MM.1S (cell line): ENCODE data around the gene DPP8.

Source experiments
- DNase-seq: peaks from one replicate; pipeline ENCODE4 v3.0.0-alpha.2; 2015
- H2AFZ ChIP-seq: fragments of 300-600 bp; sonication (generic); 2 replicates; pipeline ENCODE4 v1.6.0; 2016; ENCODE audit warnings: antibody characterized with exemption, low read length
- H3F3A ChIP-seq: fragments of 300-600 bp; sonication (generic); 2 replicates; pipeline ENCODE4 v1.6.1; 2016; ENCODE audit warnings: mild to moderate bottlenecking, antibody characterized with exemption, low read length, moderate library complexity, mixed read lengths; ENCODE audit not compliant: insufficient read depth
- H3K27ac ChIP-seq: fragments of 300-600 bp; sonication (generic); 2 replicates; pipeline ENCODE4 v1.5.1; 2016; ENCODE audit warnings: mild to moderate bottlenecking, low read length
- H3K27me3 ChIP-seq: fragments of 300-600 bp; sonication (generic); replicated peaks from 2 replicates; pipeline ENCODE4 v1.6.0; 2016; ENCODE audit warnings: low read length; ENCODE audit not compliant: insufficient read depth
- H3K36me3 ChIP-seq: fragments of 300-600 bp; sonication (generic); replicated peaks from 2 replicates; pipeline ENCODE4 v1.6.1; 2016; ENCODE audit warnings: mild to moderate bottlenecking, low read length, mixed read lengths; ENCODE audit not compliant: insufficient read depth
- H3K4me1 ChIP-seq: fragments of 300-600 bp; sonication (generic); 2 replicates; pipeline ENCODE4 v1.6.1; 2016; ENCODE audit warnings: low read length, mixed read lengths
- H3K4me2 ChIP-seq: fragments of 300-600 bp; sonication (generic); 2 replicates; pipeline ENCODE4 v1.6.0; 2016; ENCODE audit warnings: low read depth, low read length
- H3K4me3 ChIP-seq: fragments of 300-600 bp; sonication (generic); 2 replicates; pipeline ENCODE4 v1.5.1; 2016; ENCODE audit warnings: low read length, mixed read lengths
- H3K79me2 ChIP-seq: fragments of 300-600 bp; sonication (generic); 2 replicates; pipeline ENCODE4 v1.6.1; 2016; ENCODE audit warnings: mixed run types, low read length, mixed read lengths
- H3K9ac ChIP-seq: fragments of 300-600 bp; sonication (generic); 2 replicates; pipeline ENCODE4 v1.6.1; 2016; ENCODE audit warnings: low read length, mixed read lengths
- H3K9me2 ChIP-seq: fragments of 300-600 bp; sonication (generic); replicated peaks from 2 replicates; pipeline ENCODE4 v1.6.1; 2016; ENCODE audit warnings: mild to moderate bottlenecking, low read length, mixed read lengths; ENCODE audit not compliant: insufficient read depth
- H3K9me3 ChIP-seq: fragments of 300-600 bp; sonication (generic); replicated peaks from 2 replicates; pipeline ENCODE4 v1.6.1; 2016; ENCODE audit warnings: mild to moderate bottlenecking, low read length, mixed read lengths; ENCODE audit not compliant: insufficient read depth
- H4K20me1 ChIP-seq: fragments of 300-600 bp; sonication (generic); 2 replicates; pipeline ENCODE4 v1.6.1; 2016; ENCODE audit warnings: mild to moderate bottlenecking, low read length, moderate library complexity, mixed read lengths; ENCODE audit not compliant: insufficient read depth
- EZH2 ChIP-seq: fragments of 300-600 bp; sonication (generic); optimal IDR thresholded peaks from 2 replicates; pipeline ENCODE3; 2017; ENCODE audit warnings: low read depth, mild to moderate bottlenecking, antibody characterized with exemption, low read length, mixed read lengths
- EZH2phosphoT487 ChIP-seq: fragments of 300-600 bp; sonication (generic); IDR thresholded peaks from 2 replicates; pipeline ENCODE4 v1.6.1; 2018; ENCODE audit warnings: antibody characterized with exemption, low read length
- TF ChIP-seq, protein P1 (sequence below): fragments of 300-600 bp; sonication (generic); IDR thresholded peaks from 2 replicates; pipeline ENCODE4 v1.5.1; 2016; ENCODE audit warnings: antibody characterized with exemption, low read length, mixed read lengths

Gene DPP8

DNA sequence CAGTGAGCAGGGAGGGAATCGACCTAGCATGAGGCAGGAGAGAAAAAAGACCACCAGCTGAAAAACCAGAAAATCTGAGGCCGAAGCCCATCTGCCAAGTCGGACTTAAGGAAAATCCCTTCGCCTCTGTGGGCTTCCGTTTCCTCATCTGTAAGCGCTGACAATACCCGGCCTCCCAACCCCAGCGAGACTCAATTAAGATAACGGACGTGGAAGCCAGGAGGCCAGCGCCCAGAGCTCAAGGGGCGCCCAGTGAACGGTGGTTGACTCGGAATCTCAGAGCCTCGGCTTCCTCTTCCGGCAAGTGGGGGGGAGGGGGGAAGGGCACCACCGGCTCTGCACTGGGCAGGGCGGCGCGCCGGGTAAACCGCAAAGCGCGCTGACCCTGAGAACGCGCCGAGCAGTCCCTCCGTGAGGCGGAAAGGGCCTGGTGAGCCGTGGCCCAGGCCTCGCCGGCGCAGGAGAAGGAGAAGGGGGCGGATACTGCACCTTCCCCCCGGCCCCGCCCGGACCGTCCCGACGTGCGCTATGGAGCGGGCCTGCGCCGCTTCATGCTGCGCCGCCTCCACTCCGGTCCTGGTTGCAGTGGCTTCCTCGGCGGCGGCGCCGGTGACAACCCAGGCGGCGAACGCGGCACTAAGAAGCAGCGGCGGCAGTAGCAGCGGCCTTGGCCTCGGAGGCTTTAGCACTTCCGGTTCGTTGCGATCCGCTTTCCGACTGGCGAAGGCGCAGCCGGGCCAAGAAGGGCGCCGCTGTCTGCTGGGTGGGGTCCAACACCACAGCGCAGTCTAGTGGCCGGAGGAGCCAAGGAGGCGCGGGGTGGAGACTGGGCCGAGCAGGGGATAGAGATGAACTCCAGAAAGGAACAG, at the start of gene DPP8:
Gene DPP8, minus strand, starts transcription at position 693 of the 869 bp plus-strand sequence. CDS start 5,136 bp downstream, outside the sequence.
- H3K79me2 ChIP-seq, result peaks cover 39% of the 10 kb centered on the region
- no peaks in the 10 kb centered on the region for H4K20me1 ChIP-seq
- H3K4me3 ChIP-seq, result peak within 1 kb of the TSS; percentile 93
- H3K9me3 ChIP-seq, result no peaks in the 10 kb centered on the region
- peak; percentile 97 for DNase-seq
- no peaks in the 10 kb centered on the region for H3K27me3 ChIP-seq
- peak within 1 kb of the TSS; percentile 97 for H2AFZ ChIP-seq
- no peak for TF ChIP-seq EZH2
- TF ChIP-seq, protein P1, sequence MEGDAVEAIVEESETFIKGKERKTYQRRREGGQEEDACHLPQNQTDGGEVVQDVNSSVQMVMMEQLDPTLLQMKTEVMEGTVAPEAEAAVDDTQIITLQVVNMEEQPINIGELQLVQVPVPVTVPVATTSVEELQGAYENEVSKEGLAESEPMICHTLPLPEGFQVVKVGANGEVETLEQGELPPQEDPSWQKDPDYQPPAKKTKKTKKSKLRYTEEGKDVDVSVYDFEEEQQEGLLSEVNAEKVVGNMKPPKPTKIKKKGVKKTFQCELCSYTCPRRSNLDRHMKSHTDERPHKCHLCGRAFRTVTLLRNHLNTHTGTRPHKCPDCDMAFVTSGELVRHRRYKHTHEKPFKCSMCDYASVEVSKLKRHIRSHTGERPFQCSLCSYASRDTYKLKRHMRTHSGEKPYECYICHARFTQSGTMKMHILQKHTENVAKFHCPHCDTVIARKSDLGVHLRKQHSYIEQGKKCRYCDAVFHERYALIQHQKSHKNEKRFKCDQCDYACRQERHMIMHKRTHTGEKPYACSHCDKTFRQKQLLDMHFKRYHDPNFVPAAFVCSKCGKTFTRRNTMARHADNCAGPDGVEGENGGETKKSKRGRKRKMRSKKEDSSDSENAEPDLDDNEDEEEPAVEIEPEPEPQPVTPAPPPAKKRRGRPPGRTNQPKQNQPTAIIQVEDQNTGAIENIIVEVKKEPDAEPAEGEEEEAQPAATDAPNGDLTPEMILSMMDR, result peak; percentile 97
- TF ChIP-seq EZH2phosphoT487, result no peak
- H3K36me3 ChIP-seq, result no peaks in the 10 kb centered on the region; the same call in 1 of the 2 replicates
- H3F3A ChIP-seq, result peaks cover 9% of the 10 kb centered on the region; the same call in 1 of the 2 replicates
- no peaks in the 10 kb centered on the region for H3K9me2 ChIP-seq
- H3K27ac ChIP-seq, result peak within 1 kb of the TSS; percentile 87
- H3K9ac ChIP-seq, result peak within 1 kb of the TSS; percentile 92
- peak within 1 kb of the TSS; percentile 83 for H3K4me2 ChIP-seq
- H3K4me1 ChIP-seq, result peaks cover 12% of the 10 kb centered on the region; the same call in 1 of the 2 replicates

DNA sequence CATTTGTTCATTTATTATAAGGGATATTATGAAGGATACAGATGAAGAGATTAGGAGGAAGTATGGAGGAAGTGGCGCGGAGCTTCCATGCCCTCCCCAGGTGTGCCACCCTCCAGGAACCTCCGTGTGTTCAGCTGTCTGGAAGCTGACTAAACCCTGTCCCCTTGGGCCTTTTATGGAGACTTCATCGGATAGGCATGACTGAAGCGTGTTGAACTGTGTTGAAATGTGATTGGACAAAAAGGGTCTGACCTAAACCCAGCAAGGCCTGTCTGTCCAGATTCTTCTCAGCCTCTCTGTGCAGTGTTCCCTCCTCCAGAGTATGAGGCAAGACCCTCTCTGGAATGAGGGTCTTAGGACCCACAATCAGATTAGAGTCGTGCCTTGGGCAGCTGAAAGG, 44.4 kb upstream of the DPP8 start:
- Histone ChIP-seq H2AFZ (no peak overlapping the region), H3K4me2 (no peak overlapping the region), H3K27ac (no peak overlapping the region), H3K9ac (no peak overlapping the region), H3K79me2 (no peaks in the 10 kb centered on the region), H4K20me1 (no peaks in the 10 kb centered on the region), H3F3A (no peaks in the 10 kb centered on the region), H3K9me2 (no peaks in the 10 kb centered on the region), H3K4me1 (no peaks in the 10 kb centered on the region), H3K27me3 (no peaks in the 10 kb centered on the region), H3K36me3 (0 out of 2 replicates have a peak, but pooled peaks cover 3% of the 10 kb centered on the region), H3K9me3 (no peaks in the 10 kb centered on the region), H3K4me3 (no peak overlapping the region)
- TF ChIP-seq EZH2phosphoT487 (no peak), EZH2 (no peak)
- TF ChIP-seq, protein P1, result no peak
- DNase-seq, result no peak

DNA sequence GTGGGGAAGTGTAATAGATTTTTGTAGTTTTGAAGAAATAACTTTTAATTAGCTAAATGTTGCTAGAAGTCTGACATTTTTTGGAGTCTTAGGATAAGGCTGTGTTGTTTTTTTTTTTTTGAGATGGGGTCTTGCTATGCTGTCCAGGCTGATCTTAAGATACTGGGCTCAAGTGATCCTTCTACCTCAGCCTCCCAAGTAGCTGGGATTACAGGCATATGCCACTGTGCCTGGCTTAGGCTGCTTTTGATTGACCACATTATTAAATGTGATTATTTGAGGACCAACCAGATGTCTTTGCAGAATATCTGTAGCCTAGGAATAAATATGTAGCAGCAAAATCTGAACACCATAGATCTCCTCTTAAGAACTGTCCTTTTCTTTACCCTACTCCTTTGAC, 42.5 kb upstream of the DPP8 start:
- no peaks in the 10 kb centered on the region for H3F3A ChIP-seq
- H3K27me3 ChIP-seq, result no peaks in the 10 kb centered on the region
- no peaks in the 10 kb centered on the region for H3K9me2 ChIP-seq
- no peak overlapping the region for H3K4me3 ChIP-seq
- H2AFZ ChIP-seq, result no peak overlapping the region
- DNase-seq, result no peak
- no peak overlapping the region for H3K4me2 ChIP-seq
- no peak overlapping the region for H3K9ac ChIP-seq
- no peaks in the 10 kb centered on the region for H3K4me1 ChIP-seq
- TF ChIP-seq EZH2, result no peak
- TF ChIP-seq EZH2phosphoT487, result no peak
- TF ChIP-seq, protein P1, result no peak
- H4K20me1 ChIP-seq, result no peaks in the 10 kb centered on the region
- H3K9me3 ChIP-seq, result no peaks in the 10 kb centered on the region
- no peak overlapping the region for H3K27ac ChIP-seq
- no peaks in the 10 kb centered on the region for H3K79me2 ChIP-seq
- 0 out of 2 replicates have a peak, but pooled peaks cover 6% of the 10 kb centered on the region for H3K36me3 ChIP-seq
